Measurements from ENCODE around the gene ZNF783.

DNA sequence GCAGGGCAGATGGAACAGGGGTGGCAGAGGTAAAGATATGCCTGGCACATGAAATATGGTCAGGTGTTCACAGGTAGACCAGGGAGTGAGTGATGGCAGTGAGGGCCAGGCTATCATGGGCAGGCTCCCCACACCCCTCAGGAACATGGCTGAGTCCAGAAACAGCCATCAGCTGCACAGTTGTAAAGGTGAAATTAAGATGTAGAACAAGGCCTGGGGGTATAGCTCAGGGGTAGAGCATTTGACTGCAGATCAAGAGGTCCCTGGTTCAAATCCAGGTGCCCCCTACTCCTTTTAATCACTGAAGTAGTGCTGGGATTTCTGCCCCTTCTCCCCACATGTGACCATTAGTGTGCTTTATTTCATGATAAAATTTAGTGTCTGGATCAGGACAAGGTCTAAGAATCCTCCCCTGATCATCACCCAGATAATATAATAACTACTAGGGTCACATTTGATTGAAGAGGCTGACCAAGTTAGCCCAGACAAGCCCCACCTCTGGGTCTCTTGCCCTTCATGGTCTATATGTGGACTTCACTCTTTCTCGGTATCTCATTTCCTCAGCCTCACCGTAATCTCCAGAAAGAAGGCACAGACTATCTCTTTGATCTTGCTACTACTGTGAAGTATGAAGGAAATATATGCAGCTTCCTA, 69.0 kb downstream of the ZNF783 start:
- TF ChIP-seq NANOG (IDR thresholded peaks at IDR 0.05; ENCODE audit: insufficient read depth, low read depth, low read length, poor library complexity, severe bottlenecking): no peak
- TF ChIP-seq SIN3A (conservative IDR thresholded peaks at IDR 0.05 in 1 of 2, IDR thresholded peaks at IDR 0.05 in 1 of 2; ENCODE audit: low read depth in 1 of 2, low read length in 2 of 2): no peak
- TF ChIP-seq RNF2 (IDR thresholded peaks at IDR 0.05; ENCODE audit: borderline replicate concordance, low read depth, low read length, missing control alignments, poor library complexity, severe bottlenecking): no peak
- no peak for TF ChIP-seq POLR2A (IDR thresholded peaks at IDR 0.05; ENCODE audit: control extremely low read depth in 1 of 2, low read depth in 2 of 2, low read length in 2 of 2)
- TF ChIP-seq, protein P1, sequence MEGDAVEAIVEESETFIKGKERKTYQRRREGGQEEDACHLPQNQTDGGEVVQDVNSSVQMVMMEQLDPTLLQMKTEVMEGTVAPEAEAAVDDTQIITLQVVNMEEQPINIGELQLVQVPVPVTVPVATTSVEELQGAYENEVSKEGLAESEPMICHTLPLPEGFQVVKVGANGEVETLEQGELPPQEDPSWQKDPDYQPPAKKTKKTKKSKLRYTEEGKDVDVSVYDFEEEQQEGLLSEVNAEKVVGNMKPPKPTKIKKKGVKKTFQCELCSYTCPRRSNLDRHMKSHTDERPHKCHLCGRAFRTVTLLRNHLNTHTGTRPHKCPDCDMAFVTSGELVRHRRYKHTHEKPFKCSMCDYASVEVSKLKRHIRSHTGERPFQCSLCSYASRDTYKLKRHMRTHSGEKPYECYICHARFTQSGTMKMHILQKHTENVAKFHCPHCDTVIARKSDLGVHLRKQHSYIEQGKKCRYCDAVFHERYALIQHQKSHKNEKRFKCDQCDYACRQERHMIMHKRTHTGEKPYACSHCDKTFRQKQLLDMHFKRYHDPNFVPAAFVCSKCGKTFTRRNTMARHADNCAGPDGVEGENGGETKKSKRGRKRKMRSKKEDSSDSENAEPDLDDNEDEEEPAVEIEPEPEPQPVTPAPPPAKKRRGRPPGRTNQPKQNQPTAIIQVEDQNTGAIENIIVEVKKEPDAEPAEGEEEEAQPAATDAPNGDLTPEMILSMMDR (IDR thresholded peaks at IDR 0.05; ENCODE audit: control extremely low read depth in 1 of 3, insufficient read depth in 1 of 3, low read depth in 1 of 3, low read length in 3 of 3): no peak
- TF ChIP-seq TBP (IDR thresholded peaks at IDR 0.05; ENCODE audit: low read depth, low read length): peak; percentile 98
- no peak for TF ChIP-seq SIX5 (IDR thresholded peaks at IDR 0.05; ENCODE audit: low read depth, low read length)

All from H1 (cell line).